K562 (cell line): Measurements from ENCODE around the gene SUDS3. TPM values are rescaled to one million over a fixed set of nuclear protein-coding genes. Genes with fewer than 3 reads are reported as not detected.

ENCODE experiments used
- C11orf30 ChIP-seq: fragments of 450-650 bp; IDR thresholded peaks from 2 replicates; pipeline ENCODE4 v1.6.1; 2016; ENCODE audit warnings: low read depth, mild to moderate bottlenecking
- CBFA2T3 ChIP-seq: fragments of 450-650 bp; IDR thresholded peaks from 2 replicates; pipeline ENCODE4 v1.6.1; 2017
- GABPA ChIP-seq: fragments of 200-800 bp; sonication (Bioruptor generic); conservative IDR thresholded peaks from 2 replicates; pipeline ENCODE4 v1.6.1; 2016; ENCODE audit warnings: low read depth, missing genetic modification characterization, missing compliant biosample characterization
- JUND ChIP-seq, 2 experiments: IDR thresholded peaks; 2 replicates in 1 of 2; 3 replicates in 1 of 2; pipeline ENCODE4 v1.6.1; 2011; ENCODE audit warnings: borderline replicate concordance in 2 of 2, low read depth in 2 of 2, low read length in 2 of 2, improper control_type of control experiment in 1 of 2, missing biosample characterization in 1 of 2, missing genetic modification characterization in 1 of 2, missing genetic modification reagents in 1 of 2
- KLF1 ChIP-seq: fragments of 450-650 bp; IDR thresholded peaks from 2 replicates; pipeline ENCODE4 v1.6.1; 2016; ENCODE audit warnings: missing genetic modification characterization, missing compliant biosample characterization
- NCOA2 ChIP-seq, 2 experiments: fragments of 450-650 bp; IDR thresholded peaks; 2 replicates each; pipeline ENCODE4 v1.6.1; 2018; ENCODE audit warnings: mild to moderate bottlenecking in 2 of 2, moderate library complexity in 1 of 2; ENCODE audit not compliant: partially characterized antibody in 2 of 2
- POLR2AphosphoS5 ChIP-seq: IDR thresholded peaks from 2 replicates; pipeline ENCODE4 v1.6.1; 2011; ENCODE audit warnings: mild to moderate bottlenecking, low read depth, low read length, moderate library complexity; ENCODE audit not compliant: control insufficient read depth, insufficient read depth
- POLR3G ChIP-seq: IDR thresholded peaks from 2 replicates; pipeline ENCODE4 v1.6.1; 2011; ENCODE audit not compliant: insufficient read length, insufficient replicate concordance; ENCODE audit errors: extremely low read depth
- SRSF9 ChIP-seq: fragments of 200-400 bp; formaldehyde crosslinking; IDR thresholded peaks from 2 replicates; pipeline ENCODE4 v1.6.1; 2017; ENCODE audit warnings: low read depth, low read length, borderline replicate concordance
- TAL1 ChIP-seq: fragments of 450-650 bp; IDR thresholded peaks from 2 replicates; pipeline ENCODE4 v1.6.1; 2016; ENCODE audit warnings: mild to moderate bottlenecking
- TCF3 ChIP-seq: sonication (generic); formaldehyde crosslinking; IDR thresholded peaks from 2 replicates; pipeline ENCODE4 v1.4.0; 2020; ENCODE audit warnings: mild to moderate bottlenecking, missing genetic modification reagents
- TCF7L2 ChIP-seq: fragments of 150-350 bp; IDR thresholded peaks from 2 replicates; pipeline ENCODE4 v1.6.1; 2016; ENCODE audit warnings: low read depth, mild to moderate bottlenecking, low read length, moderate library complexity
- TEAD4 ChIP-seq, 2 experiments: sonication (generic) in 1 of 2; formaldehyde crosslinking in 1 of 2; IDR thresholded peaks; 2 replicates each; pipeline versions ENCODE4 v1.6.1 to v1.8.0; 2012 to 2022; ENCODE audit warnings: borderline replicate concordance in 1 of 2, inconsistent platforms in 1 of 2, low read length in 1 of 2, mild to moderate bottlenecking in 1 of 2, missing genetic modification reagents in 1 of 2
- WHSC1 ChIP-seq: IDR thresholded peaks from one replicate; pipeline ENCODE4 v1.6.1; 2012; ENCODE audit warnings: low read length, control low read depth, inconsistent platforms
- ZNF57 ChIP-seq: fragments of 450-650 bp; formaldehyde crosslinking; IDR thresholded peaks from 2 replicates; pipeline ENCODE4 v1.4.0; 2020; ENCODE audit warnings: mild to moderate bottlenecking, moderate library complexity
- polyA plus RNA-seq, 8 experiments: library from polyadenylated mRNA; depleted of rRNA in 4 of 8; stranded (reverse) in 5 of 8; unstranded in 3 of 8; fragments of >200 nt; fragmentation: Nextera tagmentation in 2 of 8; fragmentation: Illumina TruSeq in 1 of 8; extraction: Ambion mirVana in 2 of 8; extraction: Trizol in 1 of 8; gene quantifications; 2 replicates each; pipeline versions ENCODE4 v1.2.1 to v1.2.3, GENCODE V29; 2011 to 2014; ENCODE audit warnings: inconsistent platforms in 1 of 8, missing spikeins in 1 of 8
- total RNA-seq, 7 experiments: library from RNA; depleted of rRNA in 6 of 7; stranded (reverse); fragments of >200 nt in 6 of 7; fragmentation: Illumina TruSeq in 2 of 7; extraction: Trizol in 2 of 7; gene quantifications; 2 replicates each; pipeline versions ENCODE4 v1.2.1 to v1.2.3, GENCODE V29; 2011 to 2021; ENCODE audit warnings: low replicate concordance in 1 of 7
- TF ChIP-seq, protein P1 (sequence below): fragments of 450-650 bp; IDR thresholded peaks from 2 replicates; pipeline ENCODE4 v1.6.1; 2016; ENCODE audit warnings: mild to moderate bottlenecking
- TF ChIP-seq, protein P2 (sequence below): fragments of 250-450 bp; sonication (Bioruptor Pico); IDR thresholded peaks from 2 replicates; pipeline ENCODE4 v1.8.0; 2022; ENCODE audit warnings: inconsistent platforms
- TF ChIP-seq, protein P3 (sequence below): fragments of 450-650 bp; formaldehyde crosslinking; IDR thresholded peaks from 2 replicates; pipeline ENCODE4 v1.4.0; 2022; ENCODE audit warnings: mild to moderate bottlenecking, moderate library complexity
- TF ChIP-seq, protein P4 (sequence below): fragments of 250-450 bp; sonication (Bioruptor Pico); IDR thresholded peaks from 2 replicates; pipeline ENCODE4 v1.5.0; 2020; ENCODE audit warnings: mild to moderate bottlenecking

Gene SUDS3
- total and polyA plus RNA-seq, 9 of the 15 experiments (the other 6 are each of a cell fraction or from before 2014, with no cell fraction given), result 6.6 to 30.5 (median 23.3) TPM

DNA sequence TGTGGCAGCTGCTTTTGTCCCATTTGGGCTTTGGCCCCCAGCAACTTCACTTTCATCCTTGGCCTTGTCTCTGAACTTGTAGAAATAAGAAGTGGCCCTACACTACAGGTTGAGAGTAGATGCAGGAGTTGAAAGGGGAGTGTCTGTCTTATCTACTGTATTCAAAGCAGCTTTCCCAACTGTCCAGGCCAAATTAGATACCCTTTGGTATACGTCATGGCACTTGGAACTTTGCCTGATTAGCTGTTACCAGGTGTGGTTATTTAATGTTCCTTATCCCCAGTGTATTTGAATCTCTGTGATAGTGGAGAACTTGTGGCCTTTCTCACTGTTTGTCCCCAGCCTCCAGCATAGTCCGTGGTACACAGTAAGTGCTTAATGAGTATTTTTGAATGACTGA lies 33.5 kb downstream of the SUDS3 start (continued):
- TF ChIP-seq, protein P1, sequence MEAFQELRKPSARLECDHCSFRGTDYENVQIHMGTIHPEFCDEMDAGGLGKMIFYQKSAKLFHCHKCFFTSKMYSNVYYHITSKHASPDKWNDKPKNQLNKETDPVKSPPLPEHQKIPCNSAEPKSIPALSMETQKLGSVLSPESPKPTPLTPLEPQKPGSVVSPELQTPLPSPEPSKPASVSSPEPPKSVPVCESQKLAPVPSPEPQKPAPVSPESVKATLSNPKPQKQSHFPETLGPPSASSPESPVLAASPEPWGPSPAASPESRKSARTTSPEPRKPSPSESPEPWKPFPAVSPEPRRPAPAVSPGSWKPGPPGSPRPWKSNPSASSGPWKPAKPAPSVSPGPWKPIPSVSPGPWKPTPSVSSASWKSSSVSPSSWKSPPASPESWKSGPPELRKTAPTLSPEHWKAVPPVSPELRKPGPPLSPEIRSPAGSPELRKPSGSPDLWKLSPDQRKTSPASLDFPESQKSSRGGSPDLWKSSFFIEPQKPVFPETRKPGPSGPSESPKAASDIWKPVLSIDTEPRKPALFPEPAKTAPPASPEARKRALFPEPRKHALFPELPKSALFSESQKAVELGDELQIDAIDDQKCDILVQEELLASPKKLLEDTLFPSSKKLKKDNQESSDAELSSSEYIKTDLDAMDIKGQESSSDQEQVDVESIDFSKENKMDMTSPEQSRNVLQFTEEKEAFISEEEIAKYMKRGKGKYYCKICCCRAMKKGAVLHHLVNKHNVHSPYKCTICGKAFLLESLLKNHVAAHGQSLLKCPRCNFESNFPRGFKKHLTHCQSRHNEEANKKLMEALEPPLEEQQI, result no peak
- TF ChIP-seq TAL1 (peak; percentile 37; the same call in 1 of the 2 replicates), ZNF57 (CRISPR knock-in tag) (no peak), C11orf30 (0 out of 2 replicates have a peak, but pooled peaks have one; percentile 20), TCF7L2 (no peak), NCOA2 (IDR thresholded peaks at IDR 0.05; ENCODE audit: partially characterized antibody in 2 of 2) (no peak), SRSF9 (no peak), CBFA2T3 (peak; percentile 76), TCF3 (CRISPR knock-in tag) (peak; percentile 58), KLF1 (no peak), POLR3G (no peak), TEAD4 (IDR thresholded peaks at IDR 0.05; ENCODE audit: low read length) (peak; percentile 47; the same call in 1 of the 2 replicates), TEAD4 (CRISPR knock-in tag; IDR thresholded peaks at IDR 0.05; ENCODE audit: borderline replicate concordance) (no peak), POLR2AphosphoS5 (0 out of 2 replicates have a peak, but pooled peaks have one; percentile 31), WHSC1 (no peak), GABPA (tag) (no peak), JUND (IDR thresholded peaks at IDR 0.05; ENCODE audit: borderline replicate concordance, low read depth, low read length) (peak; percentile 22; the same call in 1 of the 2 replicates), JUND (tag; IDR thresholded peaks at IDR 0.05; ENCODE audit: borderline replicate concordance, low read depth, low read length) (peak; percentile 59; the same call in 1 of the 3 replicates)
- TF ChIP-seq, protein P2, sequence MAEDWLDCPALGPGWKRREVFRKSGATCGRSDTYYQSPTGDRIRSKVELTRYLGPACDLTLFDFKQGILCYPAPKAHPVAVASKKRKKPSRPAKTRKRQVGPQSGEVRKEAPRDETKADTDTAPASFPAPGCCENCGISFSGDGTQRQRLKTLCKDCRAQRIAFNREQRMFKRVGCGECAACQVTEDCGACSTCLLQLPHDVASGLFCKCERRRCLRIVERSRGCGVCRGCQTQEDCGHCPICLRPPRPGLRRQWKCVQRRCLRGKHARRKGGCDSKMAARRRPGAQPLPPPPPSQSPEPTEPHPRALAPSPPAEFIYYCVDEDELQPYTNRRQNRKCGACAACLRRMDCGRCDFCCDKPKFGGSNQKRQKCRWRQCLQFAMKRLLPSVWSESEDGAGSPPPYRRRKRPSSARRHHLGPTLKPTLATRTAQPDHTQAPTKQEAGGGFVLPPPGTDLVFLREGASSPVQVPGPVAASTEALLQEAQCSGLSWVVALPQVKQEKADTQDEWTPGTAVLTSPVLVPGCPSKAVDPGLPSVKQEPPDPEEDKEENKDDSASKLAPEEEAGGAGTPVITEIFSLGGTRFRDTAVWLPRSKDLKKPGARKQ (CRISPR knock-in tag), result no peak
- TF ChIP-seq, protein P3, sequence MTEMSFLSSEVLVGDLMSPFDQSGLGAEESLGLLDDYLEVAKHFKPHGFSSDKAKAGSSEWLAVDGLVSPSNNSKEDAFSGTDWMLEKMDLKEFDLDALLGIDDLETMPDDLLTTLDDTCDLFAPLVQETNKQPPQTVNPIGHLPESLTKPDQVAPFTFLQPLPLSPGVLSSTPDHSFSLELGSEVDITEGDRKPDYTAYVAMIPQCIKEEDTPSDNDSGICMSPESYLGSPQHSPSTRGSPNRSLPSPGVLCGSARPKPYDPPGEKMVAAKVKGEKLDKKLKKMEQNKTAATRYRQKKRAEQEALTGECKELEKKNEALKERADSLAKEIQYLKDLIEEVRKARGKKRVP (CRISPR knock-in tag), result no peak
- TF ChIP-seq, protein P4, sequence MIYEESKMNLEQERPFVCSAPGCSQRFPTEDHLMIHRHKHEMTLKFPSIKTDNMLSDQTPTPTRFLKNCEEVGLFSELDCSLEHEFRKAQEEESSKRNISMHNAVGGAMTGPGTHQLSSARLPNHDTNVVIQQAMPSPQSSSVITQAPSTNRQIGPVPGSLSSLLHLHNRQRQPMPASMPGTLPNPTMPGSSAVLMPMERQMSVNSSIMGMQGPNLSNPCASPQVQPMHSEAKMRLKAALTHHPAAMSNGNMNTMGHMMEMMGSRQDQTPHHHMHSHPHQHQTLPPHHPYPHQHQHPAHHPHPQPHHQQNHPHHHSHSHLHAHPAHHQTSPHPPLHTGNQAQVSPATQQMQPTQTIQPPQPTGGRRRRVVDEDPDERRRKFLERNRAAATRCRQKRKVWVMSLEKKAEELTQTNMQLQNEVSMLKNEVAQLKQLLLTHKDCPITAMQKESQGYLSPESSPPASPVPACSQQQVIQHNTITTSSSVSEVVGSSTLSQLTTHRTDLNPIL (CRISPR knock-in tag), result no peak
